Measurements from ENCODE around the gene HBD. TPM values are rescaled to one million over a fixed set of nuclear protein-coding genes. Genes with fewer than 3 reads are reported as not detected.

Gene HBD
- total and polyA plus RNA-seq, 9 of the 15 experiments (the other 6 are each of a cell fraction or from before 2014, with no cell fraction given), result 11.8 to 169 (median 36.0) TPM

GRCh38 chr11:5235364-5236095 lies 1.2 kb upstream of the HBD start (continued):
- 0 out of 2 replicates have a peak, but pooled peaks have one; percentile 53 for TF ChIP-seq HINFP (tag; conservative IDR thresholded peaks at IDR 0.05; ENCODE audit: low read depth)
- no peak for TF ChIP-seq ATF2 (CRISPR knock-in tag; IDR thresholded peaks at IDR 0.05)
- no peak for TF ChIP-seq CHD2 (IDR thresholded peaks at IDR 0.05; ENCODE audit: low read depth, low read length)
- no peak for TF ChIP-seq E2F5 (CRISPR knock-in tag; IDR thresholded peaks at IDR 0.05)
- TF ChIP-seq WHSC1 (IDR thresholded peaks at IDR 0.05; ENCODE audit: low read length), result no peak
- TF ChIP-seq DACH1 (IDR thresholded peaks at IDR 0.05; ENCODE audit: partially characterized antibody), result no peak
- no peak for TF ChIP-seq RFX1 (IDR thresholded peaks at IDR 0.05)
- TF ChIP-seq CTCFL (IDR thresholded peaks at IDR 0.05; ENCODE audit: borderline replicate concordance, insufficient read depth, low read depth, low read length, poor library complexity, severe bottlenecking), result no peak
- no peak for TF ChIP-seq EZH2 (IDR thresholded peaks at IDR 0.05; ENCODE audit: borderline replicate concordance, low read depth, low read length)
- TF ChIP-seq LCOR (CRISPR knock-in tag; IDR thresholded peaks at IDR 0.05), result no peak
- no peak for TF ChIP-seq CBFA2T3 (IDR thresholded peaks at IDR 0.05)
- TF ChIP-seq FOS (IDR thresholded peaks at IDR 0.05; ENCODE audit: extremely low read depth, insufficient read length), result no peak
- no peak for TF ChIP-seq PREB (CRISPR knock-in tag; IDR thresholded peaks at IDR 0.05)
- no peak for TF ChIP-seq NFATC3 (IDR thresholded peaks at IDR 0.05)
- no peak for TF ChIP-seq HCFC1 (IDR thresholded peaks at IDR 0.05; ENCODE audit: low read depth, low read length)
- TF ChIP-seq GTF3C2 (IDR thresholded peaks at IDR 0.05; ENCODE audit: borderline replicate concordance, extremely low read depth, insufficient read length), result no peak
- TF ChIP-seq ZBTB17 (CRISPR knock-in tag; IDR thresholded peaks at IDR 0.05), result no peak

Measured in K562 (cell line).